NCI-H1092 treated with DMSO at 0.1 percent for 48 hours (cell line): Measurements from ENCODE around the gene STOML1.

ENCODE experiments used
- DNase-seq: peaks from one replicate; lab custom pipeline; 2025; lab: John Stamatoyannopoulos, UW

Gene STOML1, protein sequence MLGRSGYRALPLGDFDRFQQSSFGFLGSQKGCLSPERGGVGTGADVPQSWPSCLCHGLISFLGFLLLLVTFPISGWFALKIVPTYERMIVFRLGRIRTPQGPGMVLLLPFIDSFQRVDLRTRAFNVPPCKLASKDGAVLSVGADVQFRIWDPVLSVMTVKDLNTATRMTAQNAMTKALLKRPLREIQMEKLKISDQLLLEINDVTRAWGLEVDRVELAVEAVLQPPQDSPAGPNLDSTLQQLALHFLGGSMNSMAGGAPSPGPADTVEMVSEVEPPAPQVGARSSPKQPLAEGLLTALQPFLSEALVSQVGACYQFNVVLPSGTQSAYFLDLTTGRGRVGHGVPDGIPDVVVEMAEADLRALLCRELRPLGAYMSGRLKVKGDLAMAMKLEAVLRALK

DNA sequence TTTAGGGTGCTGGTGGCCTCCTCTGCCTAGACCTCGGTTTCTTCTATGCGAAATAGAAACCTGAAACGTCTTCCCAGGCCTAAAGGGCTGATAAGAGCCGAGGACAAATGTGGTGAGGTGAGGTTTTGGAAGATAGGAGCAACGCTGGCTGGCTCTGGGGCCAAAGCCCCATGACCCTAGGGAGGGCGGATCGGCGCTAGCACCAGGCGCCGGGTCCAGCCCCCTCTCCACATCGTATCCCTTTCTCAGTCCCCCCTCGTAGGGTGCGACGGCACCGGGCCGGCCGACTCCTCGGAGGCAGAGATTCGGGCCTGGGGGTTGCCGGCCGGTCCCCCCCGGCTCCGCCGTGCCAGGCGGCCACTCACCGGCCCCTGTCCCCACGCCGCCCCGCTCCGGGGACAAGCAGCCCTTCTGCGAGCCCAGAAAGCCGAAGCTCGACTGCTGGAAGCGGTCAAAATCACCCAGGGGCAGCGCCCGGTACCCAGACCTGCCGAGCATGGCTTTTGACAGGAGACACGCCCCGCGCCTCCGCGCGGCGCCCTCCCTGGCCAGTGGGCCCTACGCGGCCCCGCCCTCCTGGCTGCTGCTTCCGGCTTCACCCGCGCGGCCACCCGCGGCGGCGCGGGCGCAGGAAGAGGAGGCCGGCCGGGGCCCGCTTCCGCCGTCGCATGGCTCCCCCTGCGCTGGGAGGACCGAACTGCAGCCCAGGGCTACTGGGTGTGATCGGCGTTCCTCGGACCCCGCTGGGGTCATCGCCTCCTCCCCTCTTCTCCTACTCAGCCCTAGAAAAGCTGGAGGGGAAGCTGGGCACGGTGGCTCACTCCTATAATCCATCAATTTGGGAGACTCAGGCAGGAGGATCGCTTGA is at the start of gene STOML1:
Gene STOML1, minus strand, starts transcription at position 570 of the 868 bp plus-strand sequence. Its CDS starts 72 bp downstream, at position 498.
- DNase-seq = peak; percentile 84

DNA sequence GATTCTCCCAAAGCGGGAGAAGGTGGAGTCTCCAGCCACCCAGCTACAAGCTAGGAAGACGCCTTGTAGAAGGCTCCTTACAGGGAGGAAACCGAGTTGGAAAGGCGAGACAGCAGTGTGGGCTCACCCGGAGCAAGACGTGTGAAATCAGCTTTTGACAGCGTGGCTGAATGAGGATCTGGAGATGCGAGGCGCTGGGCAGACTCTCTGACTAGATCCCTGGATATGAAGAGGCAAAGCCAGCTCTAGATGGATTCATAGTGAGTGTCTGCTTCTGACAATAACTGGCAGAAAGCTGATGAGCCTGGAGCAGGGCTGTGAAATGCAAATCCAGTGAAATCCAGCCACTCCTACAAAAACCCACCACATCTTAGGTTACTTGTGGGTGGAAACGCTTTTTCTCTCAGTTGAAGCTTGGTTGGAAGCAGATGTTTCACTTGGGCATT is 49.2 kb upstream of the STOML1 start:
- DNase-seq = no peak

DNA sequence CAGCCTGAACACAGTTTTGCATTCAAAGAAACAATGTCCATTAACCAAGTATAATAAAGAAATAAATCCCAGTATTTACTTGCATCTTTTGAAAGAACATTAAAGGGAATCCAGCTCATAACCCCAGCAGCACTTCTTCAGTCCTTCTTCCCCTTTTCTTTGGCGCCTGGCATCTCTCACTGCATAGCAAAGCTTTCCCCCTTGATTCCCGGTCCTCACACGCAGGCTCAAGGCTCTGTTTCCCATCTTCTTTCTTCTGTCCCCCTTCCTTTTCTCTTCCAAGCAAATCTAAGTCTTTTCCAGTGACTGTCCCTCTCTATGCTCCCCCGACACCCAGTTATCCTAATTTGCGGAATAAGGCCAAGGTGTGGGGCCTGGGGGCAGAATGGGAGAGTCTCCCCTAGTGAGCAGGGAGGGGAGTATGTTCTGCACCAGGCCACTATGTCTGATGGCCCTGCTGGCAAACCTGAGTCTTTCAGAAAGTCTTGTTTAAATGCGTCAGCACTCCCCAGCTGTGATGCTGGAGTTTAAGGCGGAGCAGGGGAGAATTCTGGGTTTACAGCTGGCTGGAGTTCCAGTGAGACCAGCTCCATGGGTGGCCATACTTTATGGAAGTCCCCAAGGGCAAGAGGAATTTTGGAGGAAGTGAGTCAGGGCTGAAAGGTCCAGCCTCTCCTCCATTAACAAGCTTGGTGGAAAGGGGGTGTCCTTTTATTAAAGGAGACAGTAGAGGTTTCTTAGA is 48.2 kb upstream of the STOML1 start:
- no peak for DNase-seq

DNA sequence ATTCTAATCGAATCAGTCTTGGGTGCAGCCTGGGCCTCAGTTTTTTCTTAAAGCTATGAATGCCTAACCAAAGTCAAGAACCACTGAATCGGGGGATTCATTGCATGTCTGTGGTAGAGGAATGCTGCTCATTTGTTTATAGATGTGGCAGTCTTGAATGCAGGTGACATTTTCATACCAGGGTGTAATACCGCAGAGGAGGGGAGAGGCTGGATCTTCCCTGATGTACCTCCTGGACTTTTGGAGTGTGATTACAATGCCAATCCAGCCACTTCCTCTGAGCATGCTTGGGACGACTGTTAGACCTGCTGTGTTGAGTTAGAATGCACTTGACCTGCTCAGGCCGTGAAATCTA is 47.5 kb upstream of the STOML1 start:
- no peak for DNase-seq

DNA sequence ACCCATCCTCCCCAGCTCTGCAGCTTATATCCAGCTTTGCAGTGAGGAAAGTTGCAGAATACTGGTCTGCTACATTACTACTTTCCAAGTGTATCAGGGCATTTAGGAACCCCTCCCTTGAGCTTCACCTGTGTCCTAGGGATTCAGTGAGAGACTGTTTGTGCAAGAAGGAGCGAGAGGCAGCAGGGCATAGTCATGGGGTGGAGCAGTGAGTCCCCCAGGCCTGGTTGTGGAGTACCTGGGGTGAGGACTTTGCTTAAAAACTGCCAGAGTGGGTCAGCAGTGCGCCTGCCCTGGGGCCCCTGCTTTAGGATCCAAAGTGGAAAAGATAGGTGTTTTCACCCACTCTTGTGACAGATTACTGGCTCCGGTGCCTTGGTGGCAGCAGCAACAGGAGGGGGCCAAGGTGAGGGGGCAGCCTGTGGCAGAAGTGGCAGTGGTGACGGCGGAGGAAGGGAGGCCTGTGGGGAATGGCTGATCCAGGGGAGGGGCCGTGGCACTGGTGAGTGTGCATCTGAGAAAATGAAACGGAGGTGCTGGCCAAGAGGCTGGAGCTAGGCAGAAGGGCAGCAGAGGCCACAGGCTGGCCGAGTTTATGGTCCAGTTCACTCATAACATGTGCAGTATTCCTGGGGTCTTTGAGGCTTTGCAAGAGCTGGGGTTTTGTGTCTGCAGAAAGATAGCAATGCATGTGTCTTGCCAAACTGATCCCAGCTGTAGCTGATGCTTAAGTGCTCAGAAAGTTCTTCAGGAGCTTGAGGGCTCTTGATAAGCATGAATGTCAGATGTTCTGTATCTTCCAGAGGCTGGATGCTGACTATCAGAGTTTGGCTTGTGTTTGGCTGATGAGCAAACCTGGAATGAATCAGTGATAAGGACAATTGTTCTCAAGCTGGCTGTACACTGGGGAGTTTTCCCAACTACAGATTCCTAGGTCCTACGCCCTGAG is 46.9 kb upstream of the STOML1 start:
- no peak for DNase-seq

DNA sequence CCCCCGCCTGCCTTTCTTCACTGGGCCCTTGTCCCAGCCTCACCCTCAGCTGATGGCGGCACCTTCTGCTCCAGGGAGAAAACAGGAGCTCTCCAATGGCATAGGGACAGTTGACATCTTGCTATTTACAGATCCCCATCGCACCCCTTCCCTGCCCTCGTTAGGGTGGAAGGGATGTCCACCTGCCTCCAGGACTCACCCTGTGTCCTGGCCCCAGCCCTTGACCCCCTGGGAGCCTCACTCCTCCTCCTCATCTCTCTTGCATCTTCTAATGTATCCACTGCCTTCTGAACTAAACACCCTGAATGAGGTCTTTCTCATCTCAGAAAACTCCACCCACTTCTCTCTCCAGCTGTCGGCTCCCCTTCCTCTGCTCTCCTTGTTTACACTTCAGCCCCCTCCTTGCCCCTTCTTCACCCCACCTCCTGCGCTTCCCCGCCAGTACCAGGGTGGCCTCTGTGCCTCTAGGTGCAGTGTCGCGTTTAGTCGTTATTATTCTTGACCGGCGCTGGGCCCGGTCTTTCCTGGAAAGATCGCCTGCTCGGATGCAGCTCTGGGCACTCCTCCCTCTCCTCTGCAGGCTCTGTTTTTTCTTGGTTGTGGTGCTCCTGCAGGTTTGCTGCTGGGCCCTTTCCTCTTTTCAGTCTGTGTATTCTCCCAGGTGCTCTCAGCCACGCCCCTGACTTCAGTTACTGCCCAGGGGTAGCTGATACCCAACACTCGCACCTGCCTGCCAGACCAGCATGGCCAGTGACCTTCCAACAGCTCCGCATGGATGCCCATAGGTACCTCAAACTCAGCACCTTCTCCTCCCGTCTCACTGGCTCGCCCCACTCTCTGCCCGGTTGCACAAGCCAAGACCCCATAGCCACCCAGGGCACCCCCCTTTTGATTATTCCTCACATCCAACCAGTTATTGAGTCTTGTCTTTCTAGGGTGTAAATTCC is 45.3 kb upstream of the STOML1 start:
- DNase-seq = no peak

DNA sequence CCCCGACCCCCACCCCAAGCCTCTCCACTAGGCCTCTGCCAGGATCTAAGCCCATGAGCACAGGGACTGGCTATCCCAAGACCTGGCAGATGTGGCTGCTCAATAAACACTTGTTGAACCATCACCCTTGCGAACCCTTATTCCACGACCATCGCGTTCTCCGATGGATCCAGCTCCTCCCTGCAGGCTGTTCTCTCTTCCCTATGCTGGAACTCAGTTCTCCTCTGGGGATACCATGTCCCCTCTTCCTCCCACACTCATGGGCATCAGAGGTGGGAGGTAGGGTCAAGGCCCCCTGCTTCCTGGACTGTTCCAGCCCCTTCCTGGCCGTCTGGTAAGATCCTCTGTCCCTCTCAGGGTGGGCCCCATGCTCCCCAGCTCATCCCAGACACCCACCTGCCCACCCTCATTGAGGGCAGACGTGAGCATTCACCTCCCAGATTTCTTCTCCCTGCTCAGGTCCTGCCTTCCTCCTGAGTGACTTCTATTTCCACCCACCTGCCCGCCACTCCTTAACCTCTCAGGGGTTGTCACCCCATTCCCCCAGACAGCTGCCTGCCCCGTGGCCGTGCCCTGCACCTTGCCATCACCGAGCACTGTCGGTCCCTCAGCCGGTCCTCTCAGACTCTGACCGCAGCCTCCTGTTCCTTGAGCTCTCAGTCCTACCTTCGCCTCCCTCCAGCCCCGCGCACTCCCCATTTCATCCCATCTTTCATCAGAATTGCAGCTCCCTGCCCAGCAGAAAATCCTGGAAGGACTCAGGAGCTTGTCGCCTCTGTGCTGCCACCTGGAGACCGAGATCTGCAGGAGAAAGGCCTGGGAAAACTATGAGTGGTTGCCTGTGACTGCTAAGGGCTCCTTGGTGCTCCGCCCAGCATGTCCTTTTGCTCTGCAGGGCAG is 44.4 kb upstream of the STOML1 start:
- peak; percentile 21 for DNase-seq

DNA sequence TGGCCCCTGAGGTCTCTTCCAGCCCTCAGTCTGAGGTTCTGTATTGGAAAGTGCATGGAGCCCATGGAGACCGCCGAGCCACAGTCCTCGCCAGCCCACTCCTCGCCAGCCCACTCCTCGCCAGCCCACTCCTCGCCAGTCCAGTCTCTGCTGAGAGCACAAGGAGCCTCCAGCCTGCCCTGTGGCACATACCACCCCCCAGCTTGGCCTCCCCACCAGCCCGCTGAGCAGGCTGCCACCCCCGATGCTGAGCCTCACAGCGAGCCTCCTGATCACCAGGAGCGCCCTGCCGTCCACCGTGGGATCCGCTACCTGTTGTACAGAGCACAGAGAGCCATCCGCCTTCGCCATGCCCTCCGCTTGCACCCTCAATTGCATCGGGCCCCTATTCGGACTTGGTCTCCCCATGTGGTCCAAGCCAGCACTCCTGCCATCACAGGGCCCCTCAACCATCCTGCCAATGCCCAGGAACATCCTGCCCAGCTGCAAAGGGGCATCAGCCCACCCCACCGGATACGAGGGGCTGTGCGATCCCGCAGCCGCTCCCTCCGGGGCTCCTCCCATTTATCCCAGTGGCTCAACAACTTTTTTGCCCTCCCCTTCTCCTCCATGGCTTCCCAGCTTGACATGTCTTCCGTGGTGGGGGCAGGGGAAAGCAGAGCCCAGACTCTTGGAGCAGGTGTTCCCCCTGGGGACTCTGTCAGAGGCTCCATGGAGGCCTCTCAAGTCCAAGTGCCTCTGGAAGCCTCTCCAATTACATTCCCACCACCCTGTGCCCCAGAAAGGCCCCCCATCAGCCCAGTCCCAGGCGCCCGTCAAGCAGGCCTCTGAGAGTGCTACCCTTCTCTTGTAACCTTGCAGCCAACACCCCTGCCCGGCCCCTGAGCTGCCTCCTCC is 43.3 kb upstream of the STOML1 start:
- no peak for DNase-seq

DNA sequence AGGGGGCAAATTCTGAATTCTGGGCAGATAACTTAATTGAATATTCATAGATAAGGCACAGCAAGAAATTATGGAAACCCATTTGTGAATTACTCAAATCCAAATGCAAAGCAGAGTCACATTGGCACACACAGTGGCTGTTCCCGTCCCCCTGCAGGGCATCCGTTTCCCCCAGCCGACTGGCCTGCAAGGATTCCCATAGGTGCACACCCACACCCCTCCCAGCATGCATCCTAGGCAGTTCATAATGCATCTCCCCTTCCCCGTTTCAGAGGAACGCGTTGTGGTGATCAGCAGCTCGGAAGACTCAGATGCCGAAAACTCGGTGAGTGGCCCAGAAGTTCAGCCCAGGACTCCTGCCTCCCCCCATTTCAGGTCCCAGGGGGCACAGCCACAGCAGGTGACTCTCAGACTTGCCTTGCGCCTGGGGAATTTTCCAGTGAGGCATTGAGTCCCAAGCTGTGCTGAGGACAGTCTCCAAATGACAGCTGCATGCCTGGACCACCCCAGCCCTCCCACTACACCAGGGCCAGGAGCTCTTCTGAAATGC is 42.2 kb upstream of the STOML1 start:
- DNase-seq = no peak

DNA sequence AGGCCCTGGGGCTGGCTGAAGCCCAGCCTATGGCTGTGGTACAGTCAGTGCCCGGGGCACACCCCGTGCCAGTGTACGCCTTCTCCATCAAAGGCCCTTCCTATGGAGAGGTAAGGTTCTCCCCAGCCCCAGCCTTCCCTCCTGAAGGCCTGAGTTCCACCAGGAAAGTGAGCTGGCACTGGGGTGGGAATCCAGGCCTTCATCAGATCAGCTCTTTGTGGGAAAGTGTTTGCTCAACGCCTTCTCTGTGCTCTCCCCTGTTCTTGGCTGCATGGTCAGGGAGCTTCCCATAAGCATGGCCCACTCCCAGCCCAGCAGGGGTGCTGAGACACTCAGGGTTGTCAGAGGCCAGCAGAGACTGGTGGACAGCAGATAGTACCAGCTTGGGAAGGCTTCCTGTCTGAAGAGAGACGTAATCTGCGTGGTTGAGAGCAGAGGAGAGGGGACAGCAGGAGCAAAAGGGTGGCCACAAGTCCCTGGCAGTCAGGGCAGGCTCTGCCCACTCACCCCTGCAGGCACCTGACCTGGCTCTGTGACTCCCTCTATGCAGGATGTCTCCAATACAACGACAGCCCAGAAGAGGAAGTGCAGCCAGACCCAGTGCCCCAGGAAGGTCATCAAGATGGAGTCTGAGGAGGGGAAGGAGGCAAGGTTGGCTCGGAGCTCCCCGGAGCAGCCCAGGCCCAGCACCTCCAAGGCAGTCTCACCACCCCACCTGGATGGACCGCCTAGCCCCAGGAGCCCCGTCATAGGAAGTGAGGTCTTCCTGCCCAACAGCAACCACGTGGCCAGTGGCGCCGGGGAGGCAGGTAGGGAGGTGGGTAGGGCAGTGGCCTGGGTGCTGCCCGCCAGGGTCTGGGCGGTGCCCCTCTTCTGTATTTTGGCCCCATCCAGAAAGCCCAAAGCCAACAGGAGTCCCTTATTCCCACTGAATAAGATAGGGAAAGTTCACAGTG is 40.8 kb upstream of the STOML1 start:
- DNase-seq = no peak

DNA sequence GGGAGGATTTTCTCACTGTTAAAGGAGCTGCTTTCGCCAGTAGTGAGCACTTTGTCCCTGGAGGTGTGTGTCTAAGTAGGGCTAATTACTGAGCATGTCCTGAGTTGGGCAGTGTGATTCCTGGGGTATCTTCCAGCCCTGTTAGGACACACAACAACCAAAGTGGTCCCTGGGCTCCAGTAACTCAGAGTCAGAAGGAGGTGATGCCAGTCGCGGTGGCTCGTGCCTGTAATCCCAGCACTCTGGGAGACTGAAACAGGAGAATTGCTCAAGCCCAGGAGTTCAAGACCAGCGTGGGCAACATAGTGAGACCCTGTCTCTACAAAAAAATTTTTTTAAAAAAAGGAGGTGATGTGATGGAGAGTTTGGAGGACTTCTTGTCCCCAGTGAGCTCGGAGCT is 40.0 kb upstream of the STOML1 start:
- no peak for DNase-seq

DNA sequence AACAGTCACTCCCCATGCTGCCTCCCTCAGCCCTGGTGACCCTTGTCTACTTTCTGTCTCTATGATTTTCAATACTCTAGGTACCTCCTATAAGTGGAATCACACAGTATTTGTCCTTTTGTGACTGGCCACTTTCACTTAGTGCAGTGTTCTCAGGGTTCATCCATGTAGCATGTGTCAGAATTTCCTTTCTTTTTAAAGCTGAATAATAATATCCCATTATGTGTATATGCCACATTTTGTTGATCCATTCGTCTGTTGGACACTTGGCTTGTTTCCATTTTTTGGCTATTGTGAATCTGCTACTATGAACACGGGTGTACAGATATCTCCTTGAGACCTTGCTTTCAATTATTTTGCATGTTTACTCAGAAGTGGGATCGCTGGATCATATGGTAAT is 36.6 kb upstream of the STOML1 start:
- DNase-seq = no peak

DNA sequence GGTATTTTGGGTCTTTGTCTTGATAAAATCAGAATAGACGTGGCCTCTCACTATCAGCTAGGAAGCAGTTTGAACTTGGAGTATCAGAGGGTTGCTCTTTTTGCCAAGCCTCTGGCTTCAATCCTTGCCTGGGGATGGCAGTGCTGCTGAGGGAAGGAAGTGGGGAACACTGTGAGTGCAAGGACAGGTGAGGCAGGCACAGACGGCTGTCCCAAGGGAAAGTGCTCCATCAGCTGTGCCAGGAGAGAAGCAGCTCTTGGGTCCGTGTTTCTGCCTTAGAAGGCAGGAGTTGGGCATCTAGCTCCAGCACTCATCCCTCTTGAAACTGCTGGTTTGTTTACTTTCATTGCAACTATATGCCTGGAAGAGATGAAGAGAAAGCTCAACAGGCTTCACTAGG is 35.6 kb upstream of the STOML1 start:
- DNase-seq = peak; percentile 67

DNA sequence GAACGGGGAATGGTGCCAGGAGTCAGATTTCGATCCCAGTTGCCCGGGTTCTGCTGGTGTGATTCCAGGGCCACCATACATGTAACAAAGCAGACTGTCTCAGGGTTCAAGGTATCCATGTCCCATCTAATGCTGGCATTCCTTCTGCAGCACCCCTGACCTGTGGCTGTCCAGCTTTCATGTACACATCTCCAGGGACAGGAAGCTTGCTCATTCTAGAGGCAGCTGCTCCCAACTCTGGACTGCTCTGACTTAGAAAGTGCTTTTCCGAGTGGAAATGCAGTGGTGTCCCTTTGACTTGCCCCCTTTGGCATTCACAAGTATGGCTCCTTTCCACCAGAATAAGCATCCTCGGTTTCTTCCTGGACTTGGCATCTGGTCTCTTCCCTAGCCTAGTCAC is 33.3 kb upstream of the STOML1 start:
- no peak for DNase-seq

DNA sequence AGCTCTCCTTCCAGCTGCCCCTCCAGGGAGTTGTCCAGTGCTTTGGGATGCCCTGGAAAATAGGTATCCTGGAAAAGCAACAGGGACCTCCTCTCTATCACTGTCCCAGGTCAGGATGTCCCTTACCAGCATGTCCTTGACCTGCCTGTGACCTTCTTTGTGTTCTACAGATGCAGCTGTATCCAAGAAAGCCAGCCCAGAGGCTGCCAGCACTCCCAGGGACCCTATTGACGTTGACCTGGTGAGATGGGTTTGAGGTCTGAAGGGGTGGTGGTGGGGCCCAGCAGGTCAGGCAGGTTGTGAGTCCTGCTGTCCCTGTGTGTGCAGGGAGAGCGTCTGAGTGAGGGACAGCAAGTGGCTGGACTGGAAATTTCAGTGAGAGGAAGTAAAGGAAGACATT is 32.6 kb upstream of the STOML1 start:
- no peak for DNase-seq

DNA sequence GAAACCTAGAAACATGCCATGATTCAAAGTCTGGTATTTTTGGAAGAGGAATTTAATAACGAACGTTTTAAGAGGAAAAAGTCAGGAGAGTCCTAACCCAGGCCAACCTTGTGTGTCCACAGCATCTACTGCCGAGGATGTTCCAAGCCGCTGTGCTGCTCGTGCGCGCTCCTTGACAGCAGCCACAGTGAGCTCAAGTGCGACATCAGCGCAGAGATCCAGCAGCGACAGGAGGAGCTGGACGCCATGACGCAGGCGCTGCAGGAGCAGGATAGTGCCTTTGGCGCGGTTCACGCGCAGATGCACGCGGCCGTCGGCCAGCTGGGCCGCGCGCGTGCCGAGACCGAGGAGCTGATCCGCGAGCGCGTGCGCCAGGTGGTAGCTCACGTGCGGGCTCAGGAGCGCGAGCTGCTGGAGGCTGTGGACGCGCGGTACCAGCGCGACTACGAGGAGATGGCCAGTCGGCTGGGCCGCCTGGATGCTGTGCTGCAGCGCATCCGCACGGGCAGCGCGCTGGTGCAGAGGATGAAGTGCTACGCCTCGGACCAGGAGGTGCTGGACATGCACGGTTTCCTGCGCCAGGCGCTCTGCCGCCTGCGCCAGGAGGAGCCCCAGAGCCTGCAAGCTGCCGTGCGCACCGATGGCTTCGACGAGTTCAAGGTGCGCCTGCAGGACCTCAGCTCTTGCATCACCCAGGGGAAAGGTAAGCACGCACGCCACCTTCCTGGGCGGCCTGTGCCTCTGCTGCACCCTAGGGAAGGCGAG is 30.8 kb upstream of the STOML1 start:
- DNase-seq = no peak
